ENCODE measurements around the gene FAH. TPM values are rescaled to one million over a fixed set of nuclear protein-coding genes. Genes with fewer than 3 reads are reported as not detected.

FAH gene
- total RNA-seq, 1 experiment from 2014 or later: 21.5 TPM

GRCh38 chr15:80184554-80184953 lies 31.8 kb downstream of the FAH start:
- TF ChIP-seq, protein P1, sequence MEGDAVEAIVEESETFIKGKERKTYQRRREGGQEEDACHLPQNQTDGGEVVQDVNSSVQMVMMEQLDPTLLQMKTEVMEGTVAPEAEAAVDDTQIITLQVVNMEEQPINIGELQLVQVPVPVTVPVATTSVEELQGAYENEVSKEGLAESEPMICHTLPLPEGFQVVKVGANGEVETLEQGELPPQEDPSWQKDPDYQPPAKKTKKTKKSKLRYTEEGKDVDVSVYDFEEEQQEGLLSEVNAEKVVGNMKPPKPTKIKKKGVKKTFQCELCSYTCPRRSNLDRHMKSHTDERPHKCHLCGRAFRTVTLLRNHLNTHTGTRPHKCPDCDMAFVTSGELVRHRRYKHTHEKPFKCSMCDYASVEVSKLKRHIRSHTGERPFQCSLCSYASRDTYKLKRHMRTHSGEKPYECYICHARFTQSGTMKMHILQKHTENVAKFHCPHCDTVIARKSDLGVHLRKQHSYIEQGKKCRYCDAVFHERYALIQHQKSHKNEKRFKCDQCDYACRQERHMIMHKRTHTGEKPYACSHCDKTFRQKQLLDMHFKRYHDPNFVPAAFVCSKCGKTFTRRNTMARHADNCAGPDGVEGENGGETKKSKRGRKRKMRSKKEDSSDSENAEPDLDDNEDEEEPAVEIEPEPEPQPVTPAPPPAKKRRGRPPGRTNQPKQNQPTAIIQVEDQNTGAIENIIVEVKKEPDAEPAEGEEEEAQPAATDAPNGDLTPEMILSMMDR (conservative IDR thresholded peaks at IDR 0.05): no peak
- Histone ChIP-seq H2BK120ac (ENCODE audit: low read depth, low read length, poor library complexity, severe bottlenecking) (no peak overlapping the region), H4K20me1 (ENCODE audit: control insufficient read depth, insufficient read depth, insufficient read length) (no peaks in the 10 kb centered on the region)

More at GRCh38 chr15:80184554-80184953, 31.8 kb downstream of the FAH start:
- H3K36me3 Mint-ChIP-seq (ENCODE audit: insufficient read depth in 1 of 3, low read depth in 3 of 3): peaks cover 13 to 26% (median 16%) of the 10 kb centered on the region in 3 experiments; a peak in 5 of 7 replicates
- no peaks in the 10 kb centered on the region for H3K9me3 Mint-ChIP-seq
- Histone ChIP-seq H3K23me2 (ENCODE audit: insufficient read length, low read depth, low read length, poor library complexity, severe bottlenecking) (no peaks in the 10 kb centered on the region), H2AK5ac (ENCODE audit: insufficient read length, low read length) (no peak overlapping the region), H3K14ac (ENCODE audit: insufficient read depth, low read length) (no peak overlapping the region), H2BK15ac (ENCODE audit: low read depth, low read length) (no peak overlapping the region), H4K8ac (replicated peaks; ENCODE audit: insufficient read length, low read depth, low read length) (no peak overlapping the region), H3K18ac (ENCODE audit: insufficient read length, low read depth, low read length) (no peak overlapping the region), H3K27me3 (ENCODE audit: insufficient read depth, low read length) (no peaks in the 10 kb centered on the region), H2BK5ac (ENCODE audit: insufficient read length, low read length) (no peak overlapping the region), H3K27ac (ENCODE audit: insufficient read length, low read depth, low read length) (no peak overlapping the region), H3K23ac (ENCODE audit: insufficient read length, low read depth, low read length) (no peak overlapping the region), H2BK12ac (ENCODE audit: insufficient read length, low read depth, low read length) (no peak overlapping the region), H4K5ac (ENCODE audit: insufficient read length, low read depth, low read length) (no peak overlapping the region), H2BK20ac (ENCODE audit: low read depth, low read length, poor library complexity, severe bottlenecking) (no peak overlapping the region), H3K9me3 (ENCODE audit: control insufficient read depth, low read depth, low read length) (no peaks in the 10 kb centered on the region), H3K56ac (ENCODE audit: insufficient read length, low read depth, low read length) (no peak overlapping the region), H3K4me1 (ENCODE audit: insufficient read depth, low read length) (no peaks in the 10 kb centered on the region), H3K9ac (ENCODE audit: extremely low read depth, insufficient read length, low read length) (no peak overlapping the region), H3T11ph (ENCODE audit: low read length) (no peak overlapping the region), H4K91ac (ENCODE audit: insufficient read length, low read depth, low read length) (no peak overlapping the region), H2AFZ (ENCODE audit: low read length) (no peak overlapping the region), H3K79me2 (ENCODE audit: insufficient read depth, low read length) (no peaks in the 10 kb centered on the region), H3K79me1 (ENCODE audit: insufficient read depth, low read depth, low read length, poor library complexity, severe bottlenecking) (no peaks in the 10 kb centered on the region), H3K4me2 (ENCODE audit: insufficient read depth, insufficient read length, low read length) (no peak overlapping the region), H3K4ac (ENCODE audit: low read depth, low read length) (no peak overlapping the region)
- no peak overlapping the region for H3K4me3 Mint-ChIP-seq
- H3K4me1 Mint-ChIP-seq: peaks cover 14% of the 10 kb centered on the region in 2 experiments
- no peak for DNase-seq
- WGBS (ENCODE audit: extremely low coverage, insufficient read length, low lambda C conversion rate): no CpG with 5 or more reads among the region's 7 CpGs
- H3K27ac Mint-ChIP-seq: peak overlapping the region in 1 of 3 experiments; percentile 44; a peak in 1 of 7 replicates
- H3K27me3 Mint-ChIP-seq (ENCODE audit: low read depth): no peaks in the 10 kb centered on the region

All from H9 (cell line).